CD4-positive, alpha-beta T cell treated with Interleukin-15 for 4 hours (primary cell): Measurements from ENCODE around the gene PGLYRP3.

Source experiments
- DNase-seq: peaks from one replicate; pipeline ENCODE4 v3.0.0-alpha.2; 2020; ENCODE audit warnings: low spot score

The PGLYRP3 gene

GRCh38 chr1:153260585-153261280, 52.0 kb downstream of the PGLYRP3 start:
- DNase-seq, result peak; percentile 2

GRCh38 chr1:153259387-153259786, 53.4 kb downstream of the PGLYRP3 start, which contains the start of gene LORICRIN:
Gene LORICRIN, plus strand, starts transcription at chr1:153259687. Its CDS starts 1,263 bp downstream, at chr1:153260950.
- no peak for DNase-seq

- no peak for DNase-seq
Observed at GRCh38 chr1:153253693-153254092, 59.1 kb downstream of the PGLYRP3 start.

- DNase-seq, result no peak
Observed at GRCh38 chr1:153253076-153253475, 59.7 kb downstream of the PGLYRP3 start.

- DNase-seq, result no peak
Observed at GRCh38 chr1:153251988-153252387, 60.8 kb downstream of the PGLYRP3 start.

GRCh38 chr1:153251562-153251961, 61.2 kb downstream of the PGLYRP3 start:
- no peak for DNase-seq

GRCh38 chr1:153251087-153251486, 61.7 kb downstream of the PGLYRP3 start:
- DNase-seq, result no peak

GRCh38 chr1:153250166-153250565, 62.6 kb downstream of the PGLYRP3 start:
- DNase-seq, result no peak

- no peak for DNase-seq
Observed at GRCh38 chr1:153248176-153248879, 64.4 kb downstream of the PGLYRP3 start.
